ENCODE data around the gene SMG1. TPM values are rescaled to one million over a fixed set of nuclear protein-coding genes. Genes with fewer than 3 reads are reported as not detected.
"Not testable (repeated sequence)": the region's sequence is repeated elsewhere in the genome, so short reads cannot be mapped to it uniquely, and the experiment has no call there.

The SMG1 gene
- polyA plus RNA-seq, 4 donors, result 44.5 to 65.0 (median 55.4) TPM

GRCh38 chr16:18774651-18775050, 151.6 kb downstream of the SMG1 start:
- DNase-seq (ENCODE audit: low read depth in 4 of 4, low spot score in 3 of 4), result not testable (repeated sequence)

- DNase-seq (ENCODE audit: low read depth in 4 of 4, low spot score in 3 of 4), result not testable (repeated sequence)
Measured at GRCh38 chr16:18772171-18772570, 154.0 kb downstream of the SMG1 start.

- not testable (repeated sequence) for DNase-seq (ENCODE audit: low read depth in 4 of 4, low spot score in 3 of 4)
Measured at GRCh38 chr16:18770336-18770962, 155.8 kb downstream of the SMG1 start.

GRCh38 chr16:18767217-18767616, 159.0 kb downstream of the SMG1 start:
- not testable (repeated sequence) for DNase-seq (ENCODE audit: low read depth in 4 of 4, low spot score in 3 of 4)

GRCh38 chr16:18762713-18763112, 163.5 kb downstream of the SMG1 start:
- not testable (repeated sequence) for DNase-seq (ENCODE audit: low read depth in 4 of 4, low spot score in 3 of 4)

GRCh38 chr16:18759598-18760520, 166.3 kb downstream of the SMG1 start:
- not testable (repeated sequence) for DNase-seq (ENCODE audit: low read depth in 4 of 4, low spot score in 3 of 4)

GRCh38 chr16:18757960-18758660, 168.1 kb downstream of the SMG1 start:
- not testable (repeated sequence) for DNase-seq (ENCODE audit: low read depth in 4 of 4, low spot score in 3 of 4)

- not testable (repeated sequence) for DNase-seq (ENCODE audit: low read depth in 4 of 4, low spot score in 3 of 4)
Measured at GRCh38 chr16:18756639-18757038, 169.6 kb downstream of the SMG1 start.

Other genes with a start within 250 kb of the SMG1 start
- 1,000 to 10,000 TPM; 1,951 to 2,301 (median 2,194) TPM for gene RPS15A, start 136.1 kb downstream of the SMG1 start, polyA plus RNA-seq (ENCODE audit: insufficient read length in 4 of 4)
- gene ARL6IP1, start 124.9 kb downstream of the SMG1 start, polyA plus RNA-seq (ENCODE audit: insufficient read length in 4 of 4), result 100 to 1,000 TPM; 218 to 338 (median 268) TPM
- 1 to 10 TPM in 3 of 4 donors, under 1 TPM in 1; 1.00 to 2.4 (median 1.5) TPM for gene TMC7, start 57.5 kb upstream of the SMG1 start, polyA plus RNA-seq (ENCODE audit: insufficient read length in 4 of 4)
- 10 to 100 TPM; 28.8 to 34.3 (median 32.1) TPM for gene COQ7, start 141.2 kb upstream of the SMG1 start, polyA plus RNA-seq (ENCODE audit: insufficient read length in 4 of 4)
- gene ITPRIPL2, start 187.6 kb upstream of the SMG1 start, polyA plus RNA-seq (ENCODE audit: insufficient read length in 4 of 4), result 10 to 100 TPM; 15.5 to 31.6 (median 19.4) TPM
- gene SYT17, start 241.8 kb upstream of the SMG1 start, polyA plus RNA-seq (ENCODE audit: insufficient read length in 4 of 4), result 10 to 100 TPM in 1 of 4 donors, 1 to 10 TPM in 3; 1.3 to 11.4 (median 9.7) TPM

Data from left renal pelvis (tissue), 4 donors.